Stimulated activated CD4-positive, alpha-beta T cell treated with anti-CD3 and anti-CD28 coated beads, TNF-alpha, amount 100 ng/mL, for 4 hours (primary cell): Measurements from ENCODE around the gene CDHR5.
"Not testable (repeated sequence)": the region's sequence is repeated elsewhere in the genome, so short reads cannot be mapped to it uniquely, and the experiment has no call there.

Experiments
- DNase-seq, 3 experiments: peaks; one replicate each; pipeline ENCODE4 v3.0.0-alpha.2; 2020; ENCODE audit warnings: low read depth in 3 of 3

CDHR5 gene

GRCh38 chr11:587978-588380 is 36.8 kb downstream of the CDHR5 start:
- DNase-seq, result peak; percentile 41 to 60 (median 54)

DNA sequence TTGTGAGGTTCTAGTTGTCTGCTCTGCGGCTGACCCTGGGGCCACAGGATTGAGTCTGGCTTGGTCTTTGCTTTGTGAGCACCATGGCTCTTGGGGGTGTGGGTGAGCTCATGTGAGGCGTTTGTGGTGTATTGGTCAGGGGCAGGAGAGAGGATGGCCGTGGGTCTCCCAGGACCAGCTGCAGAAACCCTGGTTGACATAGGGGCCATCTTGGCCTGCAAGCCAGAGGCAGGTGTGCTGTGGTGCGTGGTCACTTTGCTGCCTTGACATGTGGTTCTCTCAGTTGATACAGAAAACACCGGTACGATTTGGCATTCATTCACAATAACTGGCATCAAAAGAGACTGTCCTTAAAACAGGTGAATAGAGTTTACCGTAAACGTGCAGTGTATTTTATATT is 37.2 kb downstream of the CDHR5 start:
- no peak for DNase-seq

DNA sequence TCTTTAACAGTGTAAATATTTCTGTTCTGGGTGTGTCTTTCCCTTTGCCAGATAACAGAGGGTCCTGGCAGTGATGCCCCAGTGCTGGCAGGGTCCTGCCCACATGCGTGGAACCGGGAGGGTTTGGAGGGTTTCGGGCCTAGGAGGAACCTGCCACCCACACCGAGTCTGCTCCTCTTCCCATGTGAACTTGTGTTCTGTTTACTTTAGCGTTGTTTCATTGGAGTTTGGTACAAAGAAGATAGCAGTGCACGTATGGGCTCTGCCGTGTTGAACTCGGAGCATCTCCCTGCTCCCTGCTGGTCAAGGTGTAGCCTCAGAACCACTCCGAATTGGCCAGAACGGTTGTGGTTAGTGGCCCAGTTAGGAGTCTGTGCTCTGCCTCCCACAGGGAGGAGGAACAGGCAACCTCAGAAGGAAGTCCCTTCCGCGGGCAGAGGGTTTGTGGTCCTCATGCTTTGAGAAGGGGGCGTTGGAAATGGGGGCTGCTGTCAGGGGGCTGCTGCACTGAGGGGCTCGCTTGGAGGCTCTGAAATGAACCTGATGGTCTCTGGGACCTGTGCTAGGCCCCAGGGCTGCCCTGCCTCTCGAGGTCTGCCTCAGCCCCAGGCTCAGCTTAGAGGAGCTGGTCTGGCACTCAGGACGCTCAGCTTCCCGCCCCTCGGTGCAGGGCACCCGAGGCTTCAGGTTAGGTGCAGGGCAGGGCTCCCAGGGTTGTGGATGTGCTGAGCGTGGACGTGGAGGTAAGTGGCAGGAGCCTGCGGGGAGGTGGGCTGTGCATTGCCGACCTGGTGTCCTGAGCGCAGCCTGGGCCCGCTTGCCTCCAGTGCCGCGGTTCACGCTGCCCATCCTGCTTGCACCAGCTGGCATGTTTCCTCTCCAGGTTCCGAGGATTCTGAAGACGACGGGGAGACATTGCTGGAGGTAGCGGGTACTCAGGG is 38.1 kb downstream of the CDHR5 start:
- DNase-seq, result no peak

- no peak for DNase-seq
Measured at GRCh38 chr11:584287-584686, 40.5 kb downstream of the CDHR5 start.

GRCh38 chr11:581752-582151 is 43.0 kb downstream of the CDHR5 start:
- DNase-seq, result no peak

DNA sequence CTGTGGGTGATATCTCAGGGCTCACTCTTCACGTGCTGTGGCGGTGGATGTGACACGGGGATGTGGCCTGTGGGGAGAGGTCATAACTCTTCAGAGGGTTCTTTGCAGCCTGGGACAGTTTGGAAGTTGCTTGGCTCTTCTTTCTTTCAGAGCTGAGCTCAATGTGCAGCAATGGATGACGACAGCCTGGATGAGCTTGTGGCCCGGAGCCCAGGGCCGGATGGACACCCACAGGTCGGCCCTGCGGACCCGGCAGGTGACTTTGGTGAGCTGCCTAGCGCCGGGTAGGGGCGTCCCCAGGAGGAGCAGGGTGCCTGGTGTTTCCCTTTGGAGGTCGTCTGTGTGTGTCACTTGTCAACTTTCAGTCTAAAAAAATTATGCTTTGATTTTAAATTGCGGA is 43.4 kb downstream of the CDHR5 start:
- no peak for DNase-seq

DNA sequence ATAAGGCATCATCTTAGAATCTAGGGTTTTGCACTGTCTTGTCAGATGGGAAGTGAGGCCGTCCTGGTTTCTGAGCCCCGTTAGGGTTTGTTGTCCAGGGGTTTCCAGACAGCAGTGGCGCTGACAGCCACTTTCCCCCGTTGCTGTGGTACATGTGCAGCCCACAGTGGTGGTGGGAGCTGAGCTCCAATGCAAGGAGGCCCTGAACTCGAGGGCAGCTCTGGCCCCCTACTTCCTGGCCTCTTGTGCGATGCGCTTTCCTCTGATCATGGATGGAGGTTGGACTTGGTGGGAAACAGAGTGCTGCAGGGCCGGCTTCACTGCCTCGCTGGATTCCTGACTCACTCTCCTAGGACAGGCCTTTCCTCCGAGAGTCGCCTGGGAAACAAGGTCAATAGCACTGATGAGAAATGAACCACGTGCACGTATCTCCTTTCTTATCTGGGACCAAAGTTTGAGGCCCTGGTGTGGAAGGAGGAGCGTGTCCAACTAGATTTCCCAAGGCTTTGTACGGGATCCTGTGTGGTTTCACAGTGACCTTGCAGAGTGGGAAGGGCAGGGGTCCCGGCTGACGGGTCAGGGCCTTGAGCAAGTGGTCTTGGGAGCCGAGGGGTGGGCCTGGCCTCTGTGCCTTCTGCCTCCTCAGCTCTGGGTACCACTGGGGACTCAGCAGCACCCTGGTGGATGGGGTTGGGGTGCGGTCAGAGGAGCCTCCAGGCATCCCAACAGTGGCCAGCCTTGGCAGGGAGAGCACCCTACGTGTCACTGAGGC is 44.7 kb downstream of the CDHR5 start:
- DNase-seq, result no peak

- no peak for DNase-seq
Measured at GRCh38 chr11:578276-579035, 46.3 kb downstream of the CDHR5 start.

GRCh38 chr11:577611-577894 is 47.2 kb downstream of the CDHR5 start:
- DNase-seq, result no peak

DNA sequence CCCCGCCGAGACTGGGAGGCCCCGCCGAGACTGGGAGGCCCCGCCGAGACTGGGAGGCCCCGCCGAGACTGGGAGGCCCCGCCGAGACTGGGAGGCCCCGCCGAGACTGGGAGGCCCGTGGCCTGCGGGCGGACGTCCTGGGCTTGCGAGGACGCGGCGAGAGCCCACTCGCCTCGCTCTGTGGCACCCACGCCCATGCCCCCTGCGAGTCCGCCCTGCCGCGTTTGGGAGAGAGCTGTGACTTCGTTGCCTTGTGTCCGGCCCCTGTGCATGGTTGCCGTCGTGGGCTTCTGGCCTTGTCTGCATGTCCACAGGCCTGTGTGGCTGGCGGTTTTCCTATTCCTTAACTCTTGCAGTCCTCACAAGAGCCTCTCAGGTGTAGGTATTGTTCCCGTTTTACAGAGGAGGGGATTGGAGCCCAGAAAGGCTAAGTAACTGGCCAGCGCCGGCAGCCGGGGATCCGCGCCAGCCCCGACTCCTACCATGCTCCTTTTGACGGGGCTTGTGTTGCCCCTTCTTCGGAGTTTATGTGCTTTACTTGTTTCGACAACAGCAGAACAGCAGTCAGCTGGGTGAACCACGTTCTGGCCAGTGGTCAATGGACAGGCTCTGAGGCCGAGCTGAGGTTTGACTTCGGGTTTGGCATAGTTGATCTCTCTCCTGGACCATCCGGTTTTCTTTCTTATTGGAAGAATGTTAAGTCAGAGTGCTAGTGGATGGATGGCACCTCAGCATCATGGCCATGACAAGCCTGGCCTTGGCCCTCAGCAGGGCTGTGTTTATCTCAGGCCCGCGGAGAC is 47.7 kb downstream of the CDHR5 start:
- no peak for DNase-seq

DNA sequence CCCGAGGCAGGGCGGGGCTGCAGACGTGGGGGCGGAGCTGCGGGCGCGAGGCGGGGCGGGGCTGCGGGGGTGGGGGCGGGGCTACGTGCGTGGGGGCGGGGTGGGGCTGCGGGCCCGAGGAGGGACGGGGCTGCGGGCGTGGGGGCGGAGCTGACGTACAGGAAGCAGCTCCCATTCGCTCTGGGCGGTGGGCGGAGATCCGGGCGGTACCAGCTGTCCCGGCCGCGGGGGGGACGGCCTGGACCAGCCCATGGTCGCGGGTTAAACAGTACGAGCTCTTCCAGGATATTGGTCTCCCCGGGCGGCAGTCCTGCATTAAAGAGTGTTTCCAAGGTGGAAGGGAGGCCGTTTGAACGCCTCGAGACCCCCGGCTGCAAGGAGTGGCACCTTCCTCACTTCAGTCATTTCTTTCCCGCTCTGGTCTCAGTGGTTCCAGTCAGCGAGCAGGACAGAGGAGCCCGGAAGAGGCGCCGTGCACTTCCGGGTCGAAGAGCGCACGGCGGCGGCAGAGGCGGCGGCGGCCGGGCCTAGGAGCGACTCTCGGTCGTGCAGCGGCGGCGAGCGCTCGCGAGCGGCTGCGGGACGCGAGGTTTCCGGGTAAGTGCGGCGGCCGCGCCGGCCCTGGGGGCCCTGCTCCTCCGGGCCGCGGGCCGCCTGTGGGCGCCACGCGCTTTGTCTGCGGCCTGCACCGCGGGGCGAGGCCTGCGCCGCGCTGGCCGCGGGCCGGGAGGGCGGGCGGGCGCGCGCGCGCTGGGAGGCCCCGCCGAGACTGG is 48.6 kb downstream of the CDHR5 start, which contains the start of gene PHRF1:
PHRF1 (plus strand) TSS at position 475 of the 773 bp plus-strand sequence. CDS start 5,043 bp downstream, outside the sequence.
- DNase-seq, result peak; percentile 92 to 95 (median 94)

DNA sequence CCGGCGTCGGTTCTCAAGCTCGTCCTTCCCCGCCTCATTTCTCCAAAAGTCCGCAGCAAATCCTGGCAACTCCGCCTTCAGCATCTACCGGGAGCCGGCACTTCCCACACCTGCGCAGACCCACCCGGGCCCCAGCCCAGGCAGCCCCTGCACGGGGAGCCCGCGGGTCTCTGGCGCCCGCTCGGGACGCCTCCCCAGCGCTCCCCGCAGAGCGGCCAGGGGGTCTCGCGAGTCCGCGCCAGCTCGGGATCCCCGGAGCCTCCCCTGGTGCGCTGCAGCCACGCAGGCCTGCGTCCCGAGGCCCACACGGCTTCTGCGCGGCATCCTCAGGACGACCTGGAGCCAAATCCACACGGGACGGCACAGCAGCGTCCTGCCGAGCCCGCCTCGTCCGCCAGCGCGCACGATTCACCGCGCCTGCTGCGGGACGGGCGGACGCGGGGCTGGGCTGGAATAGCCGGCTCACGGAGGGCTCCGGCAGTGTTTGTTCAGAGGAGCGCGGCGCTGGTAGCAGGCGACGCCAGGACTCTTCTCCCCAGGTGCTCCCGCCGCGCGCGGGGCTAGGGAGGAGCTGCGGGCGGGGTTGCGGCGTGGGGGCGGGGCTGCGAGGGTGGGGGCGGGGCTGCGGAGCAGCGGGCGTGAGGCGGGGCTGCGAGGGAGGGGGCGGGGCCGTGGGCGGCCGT is 49.3 kb downstream of the CDHR5 start:
- no peak for DNase-seq

- DNase-seq, result no peak
Measured at GRCh38 chr11:574632-575312, 50.0 kb downstream of the CDHR5 start.

- DNase-seq, result not testable (repeated sequence)
Measured at GRCh38 chr11:574031-574570, 50.7 kb downstream of the CDHR5 start.

DNA sequence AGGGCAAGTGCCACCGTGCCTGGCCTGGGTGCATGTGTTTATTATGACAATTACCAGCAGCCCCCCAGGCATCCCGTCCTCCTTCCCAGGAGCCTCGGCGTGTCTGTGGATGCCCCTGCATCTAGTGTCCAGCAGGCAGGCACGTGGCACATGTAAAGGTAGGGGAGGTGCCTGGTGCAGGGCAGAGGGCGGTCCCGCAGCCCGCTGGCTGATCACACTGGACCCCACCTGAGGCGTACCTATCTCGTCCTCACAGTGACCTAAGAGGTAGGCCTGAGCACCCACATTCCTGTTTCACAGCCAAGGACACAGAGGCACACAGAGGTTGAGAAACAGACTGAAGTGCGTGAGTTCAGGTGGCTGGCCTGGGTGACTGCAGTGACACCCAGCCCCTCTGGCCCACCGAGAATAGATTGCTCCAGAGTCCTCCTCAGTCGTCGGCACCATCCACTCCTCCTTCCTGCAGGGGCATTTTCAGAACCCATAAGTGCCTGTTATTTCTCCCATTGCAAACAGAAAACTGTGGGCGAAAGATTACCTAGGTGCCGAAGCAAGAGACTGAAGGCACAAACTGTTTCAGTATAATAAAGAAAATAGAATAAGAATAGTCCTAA is 51.5 kb downstream of the CDHR5 start:
- DNase-seq, result no peak

GRCh38 chr11:571802-572185 is 53.0 kb downstream of the CDHR5 start:
- no peak for DNase-seq

DNA sequence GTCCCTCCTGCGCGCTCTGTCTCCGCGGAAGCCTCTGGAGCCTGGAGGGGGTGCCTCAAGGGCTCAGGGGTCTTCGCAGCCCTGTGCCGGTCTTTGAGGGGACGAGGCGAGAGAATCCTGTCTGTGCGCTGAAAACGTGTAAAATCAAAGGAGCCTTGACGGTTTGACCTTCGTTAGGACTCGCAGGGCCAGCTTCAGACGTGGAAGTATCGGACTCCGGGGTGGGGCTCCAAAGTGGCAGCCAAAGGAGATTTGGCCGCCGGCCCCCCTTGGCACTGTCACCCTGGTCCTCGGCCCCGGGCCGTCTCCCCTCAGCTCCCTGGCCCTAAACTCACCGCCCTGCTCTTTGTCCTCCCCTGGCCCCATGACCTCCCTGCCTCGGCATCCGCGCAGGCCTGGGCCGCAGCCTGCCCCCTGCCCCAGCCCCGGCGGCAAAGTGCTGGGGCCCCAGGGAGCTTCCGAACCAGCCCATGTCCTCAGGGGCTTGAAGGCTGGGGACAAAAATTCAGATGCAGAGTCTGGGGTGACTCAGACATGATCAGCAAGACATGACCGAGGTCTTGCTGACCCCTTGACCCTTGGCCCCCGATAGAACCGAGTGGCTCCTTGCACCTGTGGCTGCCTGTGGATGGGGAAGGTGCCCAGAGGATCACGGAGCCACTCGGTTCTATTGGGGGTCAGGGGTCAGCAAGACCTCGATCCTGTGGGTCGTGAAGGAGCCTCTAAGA is 55.4 kb downstream of the CDHR5 start:
- no peak for DNase-seq
